GM19467 (cell line): ENCODE measurements around the gene CRHR1.
"Not testable (repeated sequence)": the region's sequence is repeated elsewhere in the genome, so short reads cannot be mapped to it uniquely, and the experiment has no call there.

ENCODE experiments used
- ATAC-seq: cut with Tn5 transposase; IDR thresholded peaks from one replicate; pipeline ENCODE4 v1.9.1; 2021; ENCODE audit warnings: mild to moderate bottlenecking, moderate library complexity; ENCODE audit not compliant: unreplicated experiment

Gene CRHR1

GRCh38 chr17:45784293-45784740 lies at the start of gene CRHR1:
Gene CRHR1 (plus strand): TSS chr17:45784320. CDS start chr17:45784545, 225 bp downstream.
- no peak for ATAC-seq

- no peak for ATAC-seq
Measured at GRCh38 chr17:45734598-45734997, 49.5 kb upstream of the CRHR1 start.

- ATAC-seq, result no peak
Measured at GRCh38 chr17:45735488-45735887, 48.6 kb upstream of the CRHR1 start.

- ATAC-seq, result no peak
Measured at GRCh38 chr17:45739786-45740185, 44.3 kb upstream of the CRHR1 start.

GRCh38 chr17:45740553-45741330 lies 43.4 kb upstream of the CRHR1 start:
- ATAC-seq, result no peak

- ATAC-seq, result no peak
Measured at GRCh38 chr17:45742251-45742650, 41.9 kb upstream of the CRHR1 start.

- no peak for ATAC-seq
Measured at GRCh38 chr17:45743626-45744326, 40.3 kb upstream of the CRHR1 start.

GRCh38 chr17:45744826-45745225 lies 39.3 kb upstream of the CRHR1 start:
- ATAC-seq, result not testable (repeated sequence)

GRCh38 chr17:45745601-45746494 lies 38.3 kb upstream of the CRHR1 start:
- no peak for ATAC-seq

- no peak for ATAC-seq
Measured at GRCh38 chr17:45747911-45748310, 36.2 kb upstream of the CRHR1 start.

- ATAC-seq, result no peak
Measured at GRCh38 chr17:45748731-45749310, 35.3 kb upstream of the CRHR1 start.

- no peak for ATAC-seq
Measured at GRCh38 chr17:45749831-45750335, 34.2 kb upstream of the CRHR1 start.

- no peak for ATAC-seq
Measured at GRCh38 chr17:45750779-45751440, 33.2 kb upstream of the CRHR1 start.

GRCh38 chr17:45751466-45751865 lies 32.7 kb upstream of the CRHR1 start:
- no peak for ATAC-seq

GRCh38 chr17:45752246-45752645 lies 31.9 kb upstream of the CRHR1 start:
- no peak for ATAC-seq

GRCh38 chr17:45753645-45754225 lies 30.4 kb upstream of the CRHR1 start:
- ATAC-seq, result no peak

- no peak for ATAC-seq
Measured at GRCh38 chr17:45755050-45755449, 29.1 kb upstream of the CRHR1 start.

- no peak for ATAC-seq
Measured at GRCh38 chr17:45756266-45756991, 27.7 kb upstream of the CRHR1 start.
